ENCODE results near the gene ARL4A.

The ARL4A gene

DNA sequence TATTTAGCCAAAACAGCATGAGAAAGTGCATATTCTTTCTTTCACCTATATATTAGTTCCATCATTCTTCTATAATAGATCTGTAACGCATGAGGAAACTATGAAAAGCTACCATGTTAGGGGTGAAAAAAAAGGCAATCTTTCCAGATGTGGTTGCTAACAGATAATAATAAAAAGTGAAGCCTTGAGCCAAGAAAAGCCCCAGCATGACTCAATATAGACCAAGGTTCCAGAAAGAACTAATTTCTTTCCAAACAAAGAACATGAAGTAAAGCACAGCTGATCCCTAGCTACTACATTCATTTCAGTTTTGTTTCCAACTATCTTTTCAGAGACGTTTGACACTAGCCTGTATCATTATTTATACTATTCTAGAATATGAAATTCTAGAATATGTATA is 16.4 kb downstream of the ARL4A start:
- no peak for DNase-seq

DNA sequence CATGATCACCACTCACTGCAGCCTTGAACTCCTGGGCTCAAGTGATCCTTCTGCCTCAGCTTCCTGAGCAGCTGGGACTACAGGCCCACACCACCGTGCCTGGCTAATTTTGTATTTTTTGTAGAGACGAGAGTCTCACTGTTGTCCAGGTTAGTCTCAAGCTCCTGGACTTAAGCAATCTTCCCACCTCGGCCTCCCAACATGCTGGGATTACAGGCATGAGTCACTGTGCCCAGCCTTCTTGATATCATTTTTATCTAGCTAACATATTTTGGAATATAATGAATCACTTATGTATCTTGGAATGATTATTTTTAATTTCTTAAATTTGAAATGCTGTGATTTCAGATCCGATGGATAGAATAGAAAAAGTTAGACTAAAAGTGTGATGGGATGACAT is 18.4 kb downstream of the ARL4A start:
- no peak for DNase-seq

DNA sequence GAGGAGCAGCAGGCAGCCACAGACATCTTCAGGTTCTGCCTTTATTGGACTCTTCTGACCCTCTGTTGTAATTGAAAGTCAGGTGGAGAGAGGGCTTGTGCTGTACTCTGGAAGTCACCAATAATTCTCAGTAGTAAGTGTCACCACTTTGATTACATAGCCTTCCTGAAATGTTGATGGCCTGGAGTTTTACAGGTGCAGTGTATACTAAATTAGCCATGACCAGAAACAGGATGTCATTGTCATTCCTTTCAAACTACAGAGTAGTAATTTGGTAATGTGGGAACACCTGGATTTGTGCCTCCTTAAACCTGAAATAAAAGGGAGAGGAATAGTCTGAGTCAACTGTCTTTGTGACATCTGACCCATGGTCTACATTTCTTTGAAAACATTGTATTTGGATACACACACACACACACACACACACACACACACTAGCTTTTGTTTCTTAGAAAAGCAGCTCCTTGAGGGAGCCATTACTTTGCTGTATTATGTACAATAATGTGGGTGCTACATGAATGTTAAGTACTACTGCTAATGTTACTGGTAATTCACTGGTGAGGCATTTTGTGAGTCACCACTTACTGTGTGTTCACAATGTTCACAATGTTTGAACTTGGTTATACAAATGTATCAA is 19.6 kb downstream of the ARL4A start:
- no peak for DNase-seq

DNA sequence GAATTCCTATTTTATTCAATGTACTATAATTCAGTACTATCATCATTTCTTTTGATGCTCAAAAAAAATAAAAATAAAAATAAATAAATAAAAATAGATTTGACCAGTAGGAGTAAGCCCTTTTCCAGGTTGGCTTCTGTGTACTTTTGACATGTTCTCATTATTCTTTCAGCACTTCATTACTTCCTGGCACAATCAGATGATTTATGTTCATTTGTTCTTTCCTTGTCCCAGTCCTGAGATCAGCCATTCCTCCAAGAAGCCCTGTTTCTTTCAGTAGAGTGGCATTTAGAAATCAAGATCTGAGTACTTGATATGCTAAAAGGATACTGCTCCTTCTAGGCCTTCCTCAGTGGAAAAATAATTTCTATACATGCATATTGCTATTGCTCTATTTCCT is 20.9 kb downstream of the ARL4A start:
- no peak for DNase-seq

DNA sequence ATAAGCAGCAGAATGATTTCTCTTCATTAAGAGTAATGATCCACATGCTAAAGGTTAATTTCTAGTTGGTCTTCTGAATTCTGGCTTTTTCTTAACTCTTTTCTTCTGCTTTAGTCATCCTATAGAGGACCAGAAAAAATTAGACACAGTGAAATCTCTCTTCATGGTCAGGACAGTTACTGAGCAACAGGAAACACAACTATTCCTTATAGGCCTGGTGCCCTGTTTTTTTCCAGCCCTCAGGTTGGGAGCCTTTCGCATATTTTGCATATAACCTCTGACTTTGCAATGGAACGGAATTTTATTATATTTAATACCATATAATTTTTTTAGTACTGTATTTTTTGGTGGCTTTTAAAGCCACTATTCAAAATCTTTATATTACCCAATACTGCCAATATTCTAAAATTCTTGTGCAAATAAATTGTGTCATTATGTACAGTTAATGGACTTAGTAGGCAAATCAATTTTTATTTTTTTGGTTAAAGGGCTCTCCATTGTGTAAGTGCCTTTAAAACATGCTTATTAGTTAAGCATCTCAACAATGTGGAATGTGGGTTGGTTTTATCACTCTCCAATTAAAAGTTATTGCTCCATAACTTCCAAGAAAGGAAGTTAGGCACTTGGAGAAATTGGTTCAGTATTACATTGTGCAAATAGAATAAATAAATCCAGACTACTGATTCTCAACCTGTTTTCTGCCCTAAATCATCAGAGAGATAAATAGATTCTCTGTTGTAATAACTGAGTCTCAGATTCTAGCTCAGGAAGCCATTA is 22.5 kb downstream of the ARL4A start:
- DNase-seq: no peak

DNA sequence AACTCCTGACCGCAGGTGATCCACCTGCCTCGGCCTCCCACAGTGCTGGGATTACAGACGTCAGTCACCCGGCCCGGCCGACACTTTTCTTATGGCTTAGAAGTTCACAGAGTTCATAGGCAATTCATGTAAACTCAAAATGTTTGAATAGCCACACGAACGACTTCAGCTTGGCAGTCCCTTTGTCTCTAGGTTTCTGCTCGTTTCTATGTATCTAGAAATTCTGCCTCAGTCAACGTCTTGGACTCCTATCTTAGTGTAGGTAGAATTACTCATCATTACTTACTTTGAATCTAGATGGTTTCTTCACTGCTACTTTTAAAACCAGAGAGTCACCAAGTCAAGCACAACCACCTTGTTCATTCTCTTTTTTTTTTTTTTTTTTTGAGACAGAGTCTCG is 23.7 kb downstream of the ARL4A start:
- DNase-seq: no peak

DNA sequence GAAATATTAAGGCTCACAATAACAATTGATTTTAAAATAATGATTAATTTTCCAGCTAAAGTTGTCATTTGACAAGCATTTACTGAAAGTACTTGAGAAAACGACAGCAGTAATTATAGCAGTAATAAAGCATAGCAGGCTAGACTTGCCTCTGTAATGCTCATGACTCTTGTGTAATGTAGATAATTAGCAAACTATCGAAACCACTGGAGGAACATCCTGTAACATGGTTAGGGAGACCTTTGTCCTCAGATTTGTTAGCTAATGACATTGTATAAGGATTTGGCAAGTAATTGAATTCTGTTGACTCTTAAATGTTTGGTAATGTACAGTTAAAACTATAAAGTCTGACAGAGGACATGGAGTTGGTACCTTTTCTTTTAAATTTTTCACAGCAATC is 24.8 kb downstream of the ARL4A start:
- DNase-seq: no peak

DNA sequence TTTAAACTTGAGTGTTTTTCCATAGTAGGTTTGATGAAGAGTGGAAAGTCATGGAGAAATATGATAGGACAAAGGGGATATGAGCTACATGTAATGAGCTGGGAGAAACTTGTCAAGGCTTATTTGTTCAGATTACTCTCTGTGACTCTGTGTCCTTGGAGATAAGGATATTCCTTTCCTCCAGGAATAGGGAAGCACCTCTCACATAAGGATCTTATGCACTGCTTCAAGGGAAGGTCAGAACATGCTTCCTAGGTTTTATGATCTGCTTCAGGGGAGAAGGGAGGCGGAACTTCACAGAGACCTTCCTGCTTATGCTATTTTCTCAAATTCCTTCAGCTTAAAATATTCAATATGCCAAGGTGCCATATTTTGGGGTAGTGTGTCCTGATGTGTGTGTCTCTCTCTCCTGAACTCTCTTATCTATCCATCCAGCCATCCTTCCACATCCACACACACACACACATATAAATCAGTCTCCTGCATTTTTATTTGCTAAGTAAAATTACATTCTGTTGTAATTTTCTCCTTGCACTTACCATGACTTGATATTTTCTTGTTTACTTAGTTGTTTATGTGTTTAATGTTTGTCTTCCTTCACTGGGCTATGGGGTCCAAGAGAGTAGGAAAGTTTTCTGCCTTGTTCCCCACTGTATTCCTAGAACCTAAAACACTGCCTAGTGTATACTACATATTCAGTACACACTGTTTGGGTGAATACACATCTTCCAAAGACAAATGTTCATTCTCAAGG is 26.4 kb downstream of the ARL4A start:
- DNase-seq: no peak

DNA sequence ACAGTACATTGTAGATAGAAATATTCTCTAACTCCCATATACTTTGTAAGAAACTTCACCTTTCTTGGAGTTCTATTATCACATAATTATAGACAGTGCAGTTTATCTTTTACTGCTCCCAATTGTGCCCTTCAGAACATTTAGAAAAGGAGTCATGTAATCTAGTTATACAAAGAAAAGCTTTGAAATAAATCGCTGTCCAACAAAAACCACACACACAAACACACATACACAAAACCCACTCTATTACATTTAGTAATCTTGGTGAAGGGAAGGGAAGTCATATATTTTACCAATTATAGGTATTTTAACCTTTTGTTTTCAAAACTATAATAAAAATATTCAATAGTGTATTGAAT is 26.9 kb downstream of the ARL4A start:
- DNase-seq: no peak

DNA sequence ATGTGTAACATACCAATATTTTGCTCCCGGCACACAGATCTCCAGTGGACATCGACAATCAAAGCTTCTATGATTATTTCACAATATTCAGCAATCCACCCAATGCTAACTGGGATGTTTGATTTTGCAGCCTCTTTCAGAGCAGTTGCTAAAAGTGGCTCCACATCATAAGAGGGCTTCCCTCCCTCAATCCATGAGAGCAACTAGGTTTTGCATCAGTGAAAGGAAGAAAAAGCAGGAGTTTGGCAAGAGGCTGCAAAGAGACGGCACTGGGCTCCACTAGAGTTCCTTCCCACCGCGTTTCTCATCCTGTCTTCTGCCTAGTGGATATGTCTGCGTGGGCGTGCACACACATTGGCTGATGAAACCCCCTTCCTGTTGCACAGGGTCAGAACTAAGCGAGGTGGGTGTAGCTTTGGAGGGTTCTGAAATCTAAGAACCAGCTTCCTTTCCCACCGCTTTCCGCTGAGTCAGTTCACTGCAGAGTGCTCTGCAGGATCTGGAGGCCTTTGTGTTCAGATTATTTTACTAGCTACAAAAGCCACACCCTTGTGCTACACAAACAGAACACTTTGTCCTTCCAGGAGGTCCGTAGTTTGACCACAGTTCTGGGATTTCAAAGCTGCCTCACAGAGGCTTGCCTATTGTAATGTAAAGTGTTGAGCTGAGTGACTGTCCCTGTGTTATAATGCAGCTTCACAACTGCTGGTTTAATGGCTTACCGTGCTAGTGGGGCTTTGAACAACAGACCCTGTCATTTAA is 28.1 kb downstream of the ARL4A start:
- DNase-seq: no peak

DNA sequence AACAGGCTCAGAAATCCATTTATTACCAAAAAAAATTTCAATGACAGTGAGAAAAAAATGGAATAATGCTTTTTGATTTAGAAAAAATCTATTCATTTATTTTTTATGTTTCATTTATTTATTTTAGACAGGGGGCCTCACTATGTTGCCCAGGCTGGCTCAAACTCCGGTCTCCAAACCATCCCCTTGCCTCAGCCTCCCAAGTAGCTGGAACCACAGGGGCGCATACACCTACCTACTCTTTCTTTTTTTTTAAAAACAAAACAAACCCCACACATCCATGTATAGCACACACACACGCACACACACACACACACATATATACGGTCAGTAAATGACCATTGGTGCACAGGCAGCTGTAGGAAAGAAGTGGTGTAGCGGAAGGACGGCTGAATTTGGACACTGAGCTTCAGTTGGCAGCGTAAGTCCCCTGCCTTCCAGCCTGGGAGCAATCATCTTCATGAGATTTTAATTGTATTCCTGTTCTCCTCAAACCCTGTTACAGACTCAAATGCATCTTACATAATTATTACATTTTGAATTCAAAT is 28.8 kb downstream of the ARL4A start:
- DNase-seq: no peak

DNA sequence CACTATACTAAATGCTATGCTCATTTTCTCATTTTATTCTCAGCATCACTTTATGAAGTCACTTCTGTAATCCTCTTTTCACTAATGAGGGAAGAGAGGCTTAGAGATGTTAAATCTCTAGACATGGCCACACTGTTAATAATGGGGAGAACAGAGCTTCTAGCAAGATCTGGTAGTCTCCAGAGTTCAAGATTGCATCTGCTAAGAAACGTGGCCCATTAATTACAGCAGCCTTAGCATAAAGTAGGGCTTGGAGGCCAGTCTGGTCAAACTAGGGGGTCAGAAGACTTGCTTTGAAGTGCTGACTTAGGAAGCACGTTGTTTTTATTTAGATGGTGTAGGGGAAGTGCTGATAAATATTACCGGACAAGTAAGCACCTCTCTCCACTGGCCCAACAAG is 29.3 kb downstream of the ARL4A start:
- no peak for DNase-seq

DNA sequence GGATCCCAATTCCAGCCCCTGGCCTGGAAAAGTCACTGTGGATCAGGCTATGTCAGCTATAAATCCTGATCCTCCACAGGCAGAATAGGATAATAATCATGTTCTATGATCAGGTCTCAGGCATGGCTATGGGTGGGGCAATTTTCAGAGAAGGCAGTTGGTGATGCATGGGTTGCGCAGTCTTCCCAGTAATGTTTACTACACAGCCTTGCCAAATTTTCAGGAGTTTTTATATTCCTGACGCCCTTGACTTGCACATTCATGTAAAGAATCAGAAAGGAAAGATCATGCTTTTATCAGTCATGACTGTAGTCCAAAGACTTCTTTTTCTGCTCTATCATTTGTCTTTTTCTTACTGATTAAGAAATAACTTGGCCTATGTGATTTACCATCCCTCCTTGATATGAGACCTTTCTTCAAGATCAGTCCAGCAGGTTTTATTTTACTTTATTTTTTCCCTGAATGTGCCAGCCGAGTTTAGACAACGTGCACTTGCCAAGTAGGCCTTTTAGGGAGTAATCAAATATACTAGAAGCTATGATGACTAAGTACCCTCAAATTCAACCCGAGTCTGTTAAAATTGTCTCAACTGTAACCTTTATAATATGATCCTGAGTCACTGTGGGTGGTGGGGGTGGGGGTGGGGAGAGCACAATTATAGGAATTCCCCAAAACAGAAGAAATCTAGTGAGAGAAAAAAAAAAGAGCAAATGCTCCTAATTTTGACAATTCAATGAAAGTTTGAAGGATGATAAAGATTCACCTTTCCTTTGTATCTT is 31.9 kb downstream of the ARL4A start:
- no peak for DNase-seq

DNA sequence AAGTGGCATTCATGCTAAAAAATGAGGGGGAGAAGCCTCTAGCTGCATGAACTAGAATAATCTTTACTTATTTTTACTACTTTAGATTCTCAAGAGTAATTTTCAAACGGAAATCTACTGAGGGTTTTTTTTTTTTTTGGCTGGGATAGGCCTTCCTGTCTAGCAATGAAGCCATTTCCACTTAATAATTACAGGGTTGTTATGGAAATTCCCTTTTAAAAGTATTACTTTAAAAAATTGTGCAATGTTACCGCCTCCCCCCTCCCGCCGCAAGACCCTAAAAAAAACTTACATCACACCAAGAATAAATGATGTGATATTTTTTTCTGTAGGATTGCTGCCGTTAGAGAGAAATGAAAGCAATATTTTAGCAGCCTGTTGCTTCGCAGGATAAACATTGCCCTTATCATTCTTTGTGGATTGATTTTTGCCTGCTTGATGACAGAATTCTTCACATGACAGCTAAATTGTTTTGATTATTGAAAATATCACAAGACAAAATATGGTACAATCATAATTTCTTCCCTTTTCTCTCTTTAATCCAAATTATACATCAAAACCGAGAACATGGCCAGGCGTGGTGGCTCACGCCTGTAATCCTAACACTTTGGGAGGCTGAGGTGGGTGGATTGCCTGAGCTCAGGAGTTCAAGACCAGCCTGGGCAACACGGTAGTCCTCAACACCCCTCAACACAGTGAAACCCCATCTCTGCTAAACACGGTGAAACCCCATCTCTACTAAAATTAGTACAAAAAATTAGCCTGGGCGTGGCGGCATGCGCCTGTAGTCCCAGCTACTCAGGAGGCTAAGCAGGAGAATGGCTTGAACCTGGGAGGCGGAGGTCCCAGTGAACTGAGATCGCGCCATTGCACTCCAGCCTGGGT is 32.8 kb downstream of the ARL4A start:
- DNase-seq: no peak

DNA sequence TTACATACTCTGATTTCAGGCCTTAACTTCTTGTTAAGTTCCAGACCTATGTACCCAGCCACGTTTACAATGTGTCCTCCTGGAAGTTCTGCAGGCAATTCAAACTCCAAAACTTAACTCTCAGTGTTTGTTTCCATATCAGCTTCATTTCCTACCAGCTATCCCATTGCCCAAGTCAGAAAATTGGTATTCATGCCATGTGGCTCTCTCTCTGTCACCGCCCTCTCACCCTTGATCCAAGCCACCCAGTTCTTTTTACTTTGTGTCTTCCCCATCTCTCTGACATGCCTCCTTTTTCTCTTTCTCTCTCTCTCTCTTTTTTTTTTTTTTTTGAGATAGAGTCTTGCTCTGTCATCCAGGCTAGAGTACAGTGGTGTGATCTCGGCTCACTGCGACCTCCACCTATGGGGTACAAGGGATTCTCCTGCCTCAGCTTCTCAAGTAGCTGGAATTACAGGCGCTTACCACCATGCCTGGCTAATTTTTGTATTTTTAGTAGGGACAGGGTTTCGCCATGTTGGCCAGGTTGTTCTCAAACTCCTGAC is 33.9 kb downstream of the ARL4A start:
- DNase-seq: no peak

DNA sequence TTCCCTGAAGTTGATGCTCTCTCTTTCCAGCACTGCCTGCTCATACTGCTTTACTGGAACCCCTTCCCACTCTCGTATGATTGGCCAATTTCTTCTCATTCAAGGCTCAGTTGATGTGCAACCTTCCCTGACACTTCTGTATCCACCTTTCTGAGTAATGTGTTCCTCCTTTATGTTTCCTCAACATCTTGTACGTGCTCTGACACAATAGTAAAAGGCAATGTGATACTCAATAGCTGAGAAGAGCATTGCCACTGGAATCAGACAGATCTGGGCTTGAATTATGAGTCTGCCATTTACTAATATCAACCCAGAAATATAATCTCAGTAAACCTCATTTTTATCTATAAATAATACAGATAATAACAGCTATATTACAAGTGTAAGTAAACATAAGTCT is 34.7 kb downstream of the ARL4A start:
- DNase-seq: no peak

DNA sequence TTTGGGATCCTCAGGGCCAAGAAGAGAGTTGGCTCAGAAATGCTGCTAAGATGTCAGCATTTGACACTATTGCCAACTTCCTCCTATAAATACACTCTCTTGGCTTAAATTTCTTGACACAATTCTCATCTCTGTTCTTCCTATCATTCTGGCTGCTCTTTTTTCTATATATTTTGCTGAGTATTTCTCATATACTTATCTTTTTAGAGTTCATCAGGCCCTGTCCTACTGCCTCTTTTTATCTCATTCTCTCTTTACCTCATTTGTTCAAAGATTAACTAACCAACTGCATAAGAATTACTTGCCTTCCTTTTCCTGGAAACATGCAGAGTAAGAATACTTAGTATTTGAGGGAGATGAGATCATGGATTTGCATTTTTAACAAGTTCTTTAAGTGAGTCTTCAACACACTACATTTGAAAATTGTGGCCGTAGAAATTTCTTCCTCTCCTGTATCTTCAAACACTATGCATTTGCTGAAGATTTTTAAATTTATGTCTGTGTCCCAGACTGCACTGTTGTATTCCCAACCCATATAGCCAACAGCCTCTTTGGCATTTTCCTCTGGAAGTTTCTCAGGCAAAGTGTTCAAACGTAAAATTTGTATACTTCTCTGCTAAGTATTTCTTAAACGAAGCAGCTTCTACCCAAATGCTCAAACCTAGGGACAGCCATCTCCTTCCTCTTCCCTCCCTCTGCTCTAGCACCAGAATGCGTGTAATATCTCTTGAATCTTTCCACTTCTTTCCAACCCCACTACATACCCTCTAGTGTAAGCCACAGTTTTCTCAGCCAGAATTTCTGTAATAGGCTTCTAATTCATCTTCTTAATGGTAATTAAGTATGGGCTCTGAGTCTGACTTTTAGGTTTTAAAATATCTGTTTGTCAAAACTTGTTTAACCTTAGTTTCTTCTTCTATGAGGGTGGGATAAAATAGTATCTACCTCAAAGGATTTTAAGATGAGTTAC is 35.5 kb downstream of the ARL4A start:
- DNase-seq: no peak

DNA sequence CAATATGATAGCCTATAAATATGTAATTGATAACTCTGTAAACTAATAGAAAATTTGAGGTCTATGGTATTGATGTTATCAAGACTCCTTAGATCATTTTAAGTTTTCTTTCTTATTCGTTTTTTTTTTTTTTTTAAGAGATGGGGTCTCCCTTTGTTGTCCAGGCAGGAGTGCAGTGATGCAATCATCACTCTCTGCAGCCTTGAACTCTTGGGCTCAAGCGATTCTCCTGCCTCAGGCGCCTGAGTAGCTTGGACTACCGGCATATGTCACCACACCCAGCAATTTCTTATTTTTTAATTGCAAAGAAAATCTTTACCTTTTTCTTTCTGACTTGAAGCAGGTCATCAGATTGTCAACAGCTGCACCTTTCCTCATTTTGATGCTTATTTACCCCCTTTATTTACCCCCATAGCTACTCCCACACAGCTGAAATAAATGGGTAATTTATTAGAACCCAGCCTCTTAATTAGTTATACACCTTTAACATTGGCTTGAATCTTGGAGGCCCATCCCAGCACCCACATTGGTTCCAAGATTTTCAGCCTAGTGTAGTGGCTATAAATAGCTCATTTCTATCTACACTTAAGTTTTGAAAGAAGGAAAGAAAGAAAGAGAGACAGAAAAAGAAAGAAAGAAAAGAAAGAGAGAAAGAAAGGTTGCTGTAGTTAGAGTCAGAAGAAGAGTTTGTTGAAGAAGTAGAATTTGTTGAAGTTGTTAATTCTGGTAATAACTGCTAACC is 38.3 kb downstream of the ARL4A start:
- DNase-seq: no peak

DNA sequence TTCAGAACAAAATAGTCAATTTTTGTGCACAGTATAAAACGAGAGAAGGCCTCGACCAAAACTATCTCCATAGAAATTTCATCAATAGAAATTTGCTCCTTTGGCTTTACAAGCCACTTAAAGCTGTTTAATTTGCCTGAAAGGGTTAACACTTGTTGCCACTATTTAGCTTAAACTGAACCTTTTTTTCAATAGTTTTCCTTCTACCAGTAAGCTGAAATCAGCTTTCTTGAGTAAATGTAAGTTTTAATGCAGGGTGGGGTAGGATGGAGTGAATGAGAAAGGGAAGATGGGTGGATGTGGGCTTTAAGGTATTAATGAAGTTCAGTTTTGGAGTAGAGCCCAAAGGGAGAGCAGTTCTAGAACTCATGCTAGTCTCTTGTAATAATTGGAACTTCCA is 39.5 kb downstream of the ARL4A start:
- DNase-seq: no peak
